Measurements from ENCODE around the gene SLC38A7.

Gene SLC38A7

DNA sequence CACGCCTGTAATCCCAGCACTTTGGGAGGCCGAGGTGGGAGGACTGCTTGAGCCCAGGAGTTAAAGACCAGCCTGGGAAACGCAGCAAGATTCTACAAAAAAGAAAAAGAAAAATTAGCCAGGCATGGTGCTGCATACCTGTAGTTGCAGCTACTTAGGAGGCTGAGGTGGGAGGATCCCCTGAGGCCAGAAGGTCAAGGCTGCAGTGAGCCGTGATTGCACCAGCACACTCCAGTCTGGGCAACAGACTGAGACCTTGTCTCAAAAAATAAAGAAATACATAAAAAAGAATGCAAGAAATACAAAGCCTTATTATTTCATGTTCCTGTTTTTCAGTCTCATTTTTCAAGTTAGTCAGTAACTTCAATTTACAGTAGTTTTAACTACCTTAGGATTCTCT is 49.1 kb downstream of the SLC38A7 start:
- DNase-seq (ENCODE audit: low read depth in 2 of 2) = no peak

DNA sequence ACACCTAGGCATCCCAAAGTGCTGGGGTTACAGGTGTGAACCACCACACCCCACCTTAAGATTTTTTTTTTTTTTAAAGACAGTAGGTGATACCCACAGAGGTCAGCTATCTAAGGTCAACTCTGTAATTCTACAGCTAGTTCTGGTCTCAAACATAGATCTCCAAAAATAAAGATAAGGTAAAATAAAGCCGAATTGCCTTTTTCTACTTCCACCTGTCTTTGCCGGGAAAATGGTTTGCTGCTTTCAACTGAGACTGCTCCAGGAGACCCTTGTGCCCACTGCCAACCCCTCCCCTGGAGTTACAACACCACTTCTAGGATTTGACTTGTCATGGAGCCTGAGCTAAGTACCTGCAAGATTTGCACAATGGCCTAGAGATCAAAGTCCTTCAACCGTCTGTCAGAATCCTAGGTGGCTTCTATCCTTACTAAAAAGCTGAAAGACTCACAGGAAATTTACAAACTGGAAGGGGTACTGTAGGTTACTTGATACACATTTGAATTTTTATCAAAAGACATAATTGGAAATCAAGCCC is 50.2 kb downstream of the SLC38A7 start:
- DNase-seq (ENCODE audit: low read depth in 2 of 2) = no peak

DNA sequence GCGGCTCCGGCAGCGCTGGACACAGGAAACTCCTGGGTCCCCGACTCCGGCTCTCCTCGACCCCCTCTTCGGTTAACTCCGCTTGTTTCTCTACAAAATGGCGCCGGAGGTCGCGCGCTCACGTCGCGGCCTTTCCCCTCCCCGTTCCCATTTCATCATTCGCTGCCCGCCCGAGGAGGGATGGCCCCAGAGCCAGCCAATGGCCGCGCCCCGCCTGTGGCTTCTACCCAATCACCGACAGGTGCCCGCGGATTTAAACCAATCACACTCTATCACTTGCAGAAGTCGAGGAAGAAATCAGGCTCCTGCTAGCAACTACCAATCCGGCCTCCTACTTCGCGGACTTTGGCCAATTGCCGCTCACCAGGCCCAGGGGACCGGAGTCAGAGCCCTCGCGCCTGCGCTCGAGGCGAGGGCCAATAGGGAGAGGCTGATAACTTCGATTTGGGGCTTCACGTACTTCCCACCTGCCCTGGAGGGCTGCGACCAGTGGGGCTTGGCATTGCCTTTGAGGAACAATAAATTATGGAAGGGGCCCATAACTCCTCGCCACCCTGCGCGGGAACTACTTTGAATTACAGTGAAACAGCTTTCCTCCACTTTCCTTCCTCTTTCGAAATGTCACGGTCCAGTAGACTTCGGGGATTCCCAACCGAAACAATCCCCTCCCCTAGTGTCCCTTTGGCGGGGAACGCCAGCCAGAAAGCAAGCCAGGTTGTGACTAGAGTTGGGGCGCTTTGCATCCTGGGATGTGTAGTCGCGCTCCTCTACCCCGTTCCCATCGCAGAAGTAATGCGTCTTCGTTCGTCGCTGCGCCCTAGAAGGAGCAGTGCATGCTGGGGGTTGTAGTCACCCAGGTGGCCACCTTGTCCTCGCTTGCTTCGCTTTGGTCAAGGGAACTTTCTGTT is 54.6 kb downstream of the SLC38A7 start, which contains the start of gene CNOT1:
CNOT1 (minus strand) TSS at position 94 of the 908 bp plus-strand sequence. CDS start 30,489 bp downstream, outside the sequence.
- peak; percentile 95 to 96 for DNase-seq (ENCODE audit: low read depth in 2 of 2)

DNA sequence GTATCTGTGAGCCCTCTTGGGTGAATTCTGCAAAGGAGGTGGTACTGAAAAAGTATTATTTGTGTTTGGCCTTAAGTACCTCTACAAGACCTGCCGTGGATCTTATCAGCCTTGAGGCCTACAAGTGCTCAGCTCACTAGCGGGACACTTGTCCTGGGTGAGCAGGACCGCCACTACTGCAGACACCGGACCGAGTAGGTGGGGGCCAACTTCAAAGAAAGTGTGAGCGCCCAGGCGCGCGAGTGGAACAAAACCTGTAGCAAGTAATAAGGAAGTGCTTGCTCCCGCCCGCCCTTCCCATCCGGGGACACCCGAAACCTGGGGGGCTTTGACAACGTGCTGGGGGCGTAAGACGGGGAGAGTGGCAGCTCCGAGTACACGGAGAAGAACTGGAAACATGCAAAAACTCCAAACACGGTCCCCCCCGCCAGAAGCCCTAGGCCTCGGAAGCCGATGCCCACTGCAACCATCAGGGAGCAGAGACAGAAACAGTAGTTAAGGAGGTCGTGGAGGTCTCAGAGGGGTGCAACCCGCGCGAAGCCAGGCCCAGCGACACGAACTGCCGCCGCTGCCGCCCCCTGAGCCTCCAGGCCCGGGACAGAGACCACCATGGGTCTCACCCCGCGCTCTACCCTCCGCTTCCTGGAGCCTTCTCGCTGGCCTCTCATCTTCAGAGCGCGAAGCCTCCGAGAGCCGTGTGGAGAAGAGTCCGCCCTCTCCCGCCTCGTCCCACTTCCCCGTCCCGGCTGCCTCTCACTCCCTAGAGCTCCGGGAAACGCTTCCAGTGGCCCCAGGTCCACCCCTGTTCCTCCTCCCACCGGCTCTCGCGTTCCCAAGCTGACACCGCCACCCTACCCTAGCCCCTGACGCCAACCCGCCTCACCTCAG is 55.5 kb downstream of the SLC38A7 start:
- DNase-seq (ENCODE audit: low read depth in 2 of 2) = peak; percentile 24 to 31

DNA sequence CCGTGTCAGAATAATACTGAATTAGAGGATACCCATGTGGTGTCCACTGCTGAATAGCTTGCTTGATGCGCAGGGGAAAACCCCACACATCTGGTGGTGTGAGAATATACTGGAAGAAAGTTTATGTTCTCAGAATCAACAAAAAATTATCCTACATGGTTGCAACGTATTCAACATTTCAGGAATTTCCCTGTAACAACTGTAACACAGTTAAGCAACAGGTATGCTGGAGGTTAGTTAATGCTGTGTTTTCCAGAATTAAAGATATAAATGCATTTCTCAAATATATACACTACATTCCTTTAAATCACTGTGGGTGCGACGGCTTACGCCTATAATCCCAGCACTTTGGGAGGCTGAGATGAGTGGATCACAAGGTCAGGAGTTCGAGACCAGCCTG is 60.4 kb downstream of the SLC38A7 start:
- no peak for DNase-seq (ENCODE audit: low read depth in 2 of 2)

DNA sequence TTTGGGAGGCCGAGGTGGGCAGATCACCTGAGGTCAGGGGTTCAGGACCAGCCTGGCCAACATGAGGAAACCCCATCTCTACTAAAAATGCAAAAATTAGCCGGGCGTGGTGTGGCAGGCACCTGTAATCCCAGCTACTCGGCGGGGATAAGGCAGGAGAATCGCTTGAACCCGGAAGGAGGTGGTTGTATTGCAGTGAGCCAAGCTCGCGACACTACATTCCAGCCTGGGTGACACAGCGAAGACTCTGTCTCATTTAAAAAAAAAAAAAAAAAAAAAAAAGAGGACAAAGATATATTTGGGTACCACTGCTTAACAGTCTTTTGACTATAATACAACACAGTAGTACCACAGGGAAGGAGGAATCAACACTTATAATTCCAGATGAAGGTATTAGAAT is 64.2 kb downstream of the SLC38A7 start:
- DNase-seq (ENCODE audit: low read depth in 2 of 2) = no peak

DNA sequence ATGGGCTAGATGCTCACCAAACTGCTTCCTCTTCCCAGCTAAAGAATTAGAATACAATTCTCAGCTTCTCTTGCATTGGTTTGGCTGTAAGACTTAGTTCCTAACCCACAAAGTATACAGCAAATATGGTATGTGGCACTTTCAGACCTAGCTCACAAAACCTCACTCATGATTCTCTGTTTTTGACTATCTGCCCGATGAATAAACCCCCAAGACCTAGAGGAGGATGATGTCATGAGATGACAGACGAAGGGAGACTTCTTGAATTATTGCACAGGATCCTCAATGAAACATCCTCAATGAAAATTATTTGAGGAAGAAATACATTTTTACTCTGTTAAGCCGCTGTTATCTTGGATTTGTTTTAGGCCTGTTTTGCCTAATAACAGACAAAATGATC is 69.3 kb downstream of the SLC38A7 start:
- no peak for DNase-seq (ENCODE audit: low read depth in 2 of 2)

All from stimulated activated CD8-positive, alpha-beta memory T cell treated with anti-CD3 and anti-CD28 coated beads, Interleukin-7, amount 100 ng/mL, for 1 hour (primary cell).